OCI-LY1 (cell line): Measurements from ENCODE around the gene BTBD19.

Experiments
- H2AFZ ChIP-seq: fragments of 200-600 bp; sonication (generic), shearing (Covaris generic); 2 replicates; pipeline ENCODE4 v1.6.0; 2014; ENCODE audit warnings: antibody characterized with exemption, mild to moderate bottlenecking, low read length
- H3F3A ChIP-seq: fragments of 200-600 bp; sonication (generic), shearing (Covaris generic); 2 replicates; pipeline ENCODE4 v1.6.0; 2014; ENCODE audit warnings: mild to moderate bottlenecking, antibody characterized with exemption, low read length, moderate library complexity; ENCODE audit not compliant: insufficient read depth
- H3K27ac ChIP-seq: fragments of 200-600 bp; sonication (generic); 2 replicates; pipeline ENCODE4 v1.5.1; 2014; ENCODE audit warnings: low read length, mixed run types, mild to moderate bottlenecking, low read depth; ENCODE audit not compliant: poor library complexity, severe bottlenecking
- H3K27me3 ChIP-seq: fragments of 200-600 bp; sonication (generic); 2 replicates; pipeline ENCODE4 v1.6.0; 2014; ENCODE audit warnings: antibody characterized with exemption, mild to moderate bottlenecking, low read length, moderate library complexity; ENCODE audit not compliant: insufficient read depth
- H3K36me3 ChIP-seq: fragments of 200-600 bp; sonication (generic); 2 replicates; pipeline ENCODE4 v1.6.1; 2014; ENCODE audit warnings: mild to moderate bottlenecking, antibody characterized with exemption, low read length, moderate library complexity, mixed read lengths; ENCODE audit not compliant: insufficient read depth
- H3K4me1 ChIP-seq: fragments of 200-600 bp; sonication (generic); 2 replicates; pipeline ENCODE4 v1.5.1; 2014; ENCODE audit warnings: mild to moderate bottlenecking, low read length, moderate library complexity; ENCODE audit not compliant: insufficient read depth, severe bottlenecking
- H3K4me2 ChIP-seq: fragments of 200-600 bp; sonication (generic), shearing (Covaris generic); 2 replicates; pipeline ENCODE4 v1.6.1; 2014; ENCODE audit warnings: low read length
- H3K4me3 ChIP-seq: fragments of 200-600 bp; sonication (generic); 2 replicates; pipeline ENCODE4 v1.5.1; 2014; ENCODE audit warnings: low read length, low read depth, mild to moderate bottlenecking, mixed read lengths; ENCODE audit not compliant: poor library complexity, severe bottlenecking
- H3K79me2 ChIP-seq: fragments of 200-600 bp; shearing (Covaris generic); 2 replicates; pipeline ENCODE4 v1.6.1; 2016; ENCODE audit warnings: mixed run types, low read length, mixed read lengths; ENCODE audit not compliant: insufficient read depth
- H3K9ac ChIP-seq: fragments of 200-600 bp; sonication (generic), shearing (Covaris generic); 2 replicates; pipeline ENCODE4 v1.6.1; 2014; ENCODE audit warnings: mild to moderate bottlenecking, low read length, mixed read lengths
- H3K9me2 ChIP-seq: fragments of 200-600 bp; sonication (generic), shearing (Covaris generic); 2 replicates; pipeline ENCODE4 v1.6.1; 2014; ENCODE audit warnings: low read depth, mild to moderate bottlenecking, low read length, mixed read lengths
- H3K9me3 ChIP-seq: fragments of 200-600 bp; shearing (Covaris generic); 2 replicates; pipeline ENCODE4 v1.6.1; 2014; ENCODE audit warnings: low read length, mixed read lengths
- H4K20me1 ChIP-seq: fragments of 200-600 bp; sonication (generic), shearing (Covaris generic); 2 replicates; pipeline ENCODE4 v1.6.0; 2016; ENCODE audit warnings: mild to moderate bottlenecking, low read length; ENCODE audit not compliant: insufficient read depth
- CTCF ChIP-seq: fragments of 200-600 bp; sonication (generic), shearing (Covaris generic); IDR thresholded peaks from 2 replicates; pipeline ENCODE4 v1.5.1; 2017; ENCODE audit warnings: mild to moderate bottlenecking, antibody characterized with exemption, low read length, moderate library complexity, mixed read lengths
- EZH2 ChIP-seq: fragments of 200-600 bp; sonication (generic), shearing (Covaris generic); IDR thresholded peaks from 2 replicates; pipeline ENCODE4 v1.8.0; 2017; ENCODE audit warnings: borderline replicate concordance, mixed run types, mild to moderate bottlenecking, antibody characterized with exemption, low read length, moderate library complexity, mixed read lengths

Gene BTBD19

GRCh38 chr1:44798481-44799365, 9.6 kb upstream of the BTBD19 start:
- Histone ChIP-seq H4K20me1 (no peaks in the 10 kb centered on the region), H3K9me2 (no peaks in the 10 kb centered on the region), H3K4me3 (no peak overlapping the region), H2AFZ (no peak overlapping the region), H3K9ac (no peak overlapping the region), H3K27me3 (no peaks in the 10 kb centered on the region), H3K27ac (no peak overlapping the region), H3K4me2 (no peak overlapping the region), H3K36me3 (peaks cover 6% of the 10 kb centered on the region; the same call in 1 of the 2 replicates), H3K4me1 (peaks cover 27% of the 10 kb centered on the region), H3K9me3 (no peaks in the 10 kb centered on the region), H3F3A (no peaks in the 10 kb centered on the region), H3K79me2 (no peaks in the 10 kb centered on the region)
- no peak for TF ChIP-seq CTCF
- TF ChIP-seq EZH2, result no peak

DNA sequence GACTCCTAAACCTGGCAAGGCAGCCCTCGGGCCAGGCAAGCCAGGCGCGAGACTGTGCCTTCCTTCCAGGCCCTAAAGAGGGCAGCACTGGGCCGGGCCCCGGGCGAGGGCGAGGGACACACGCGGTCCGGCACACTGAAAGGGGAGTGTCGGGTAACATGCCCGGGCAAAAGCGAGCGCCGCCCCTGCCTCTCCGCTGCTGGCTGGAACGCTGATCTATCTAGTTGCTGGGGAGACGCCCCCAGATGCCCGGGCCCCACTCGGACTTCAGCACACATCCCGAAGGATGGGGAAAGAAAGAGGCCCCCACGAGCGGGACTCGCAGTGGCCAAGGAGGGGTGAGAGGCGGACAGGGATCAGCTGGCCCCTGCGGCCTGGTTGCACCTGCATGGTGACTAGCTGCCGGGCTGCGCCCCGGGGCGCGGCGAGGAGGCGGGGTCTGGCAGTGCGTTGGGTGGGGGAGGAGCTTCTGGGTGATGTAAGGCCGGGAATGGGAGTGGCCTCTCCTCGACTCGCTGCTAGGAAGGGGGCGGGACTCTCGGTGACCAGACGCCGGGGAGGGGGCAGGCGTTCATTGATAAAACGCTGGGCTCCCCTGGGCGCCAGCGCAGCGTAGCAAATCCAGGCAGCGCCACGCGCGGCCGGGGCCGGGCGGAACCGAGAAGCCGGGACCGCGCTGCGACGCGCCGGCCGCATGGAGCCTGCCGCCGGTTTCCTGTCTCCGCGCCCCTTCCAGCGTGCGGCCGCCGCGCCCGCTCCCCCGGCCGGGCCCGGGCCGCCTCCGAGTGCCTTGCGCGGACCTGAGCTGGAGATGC, 8.3 kb upstream of the BTBD19 start, which contains the start of gene PLK3:
PLK3 (plus strand) TSS at position 608 of the 815 bp plus-strand sequence; CDS start at position 695, 87 bp downstream.
- peak; percentile 88 for TF ChIP-seq CTCF
- no peak for TF ChIP-seq EZH2
- Histone ChIP-seq H3K4me2 (peak within 1 kb of the TSS; percentile 96), H3K9me2 (no peaks in the 10 kb centered on the region), H2AFZ (no peak within 1 kb of the TSS), H3K4me3 (peak within 1 kb of the TSS; percentile 77), H3K9ac (peak within 1 kb of the TSS; percentile 76), H3K79me2 (no peaks in the 10 kb centered on the region), H3K4me1 (peaks cover 27% of the 10 kb centered on the region), H3K36me3 (peaks cover 11% of the 10 kb centered on the region; the same call in 1 of the 2 replicates), H3K27me3 (no peaks in the 10 kb centered on the region), H3K9me3 (no peaks in the 10 kb centered on the region), H3K27ac (peak within 1 kb of the TSS; percentile 73), H4K20me1 (no peaks in the 10 kb centered on the region), H3F3A (no peaks in the 10 kb centered on the region)

DNA sequence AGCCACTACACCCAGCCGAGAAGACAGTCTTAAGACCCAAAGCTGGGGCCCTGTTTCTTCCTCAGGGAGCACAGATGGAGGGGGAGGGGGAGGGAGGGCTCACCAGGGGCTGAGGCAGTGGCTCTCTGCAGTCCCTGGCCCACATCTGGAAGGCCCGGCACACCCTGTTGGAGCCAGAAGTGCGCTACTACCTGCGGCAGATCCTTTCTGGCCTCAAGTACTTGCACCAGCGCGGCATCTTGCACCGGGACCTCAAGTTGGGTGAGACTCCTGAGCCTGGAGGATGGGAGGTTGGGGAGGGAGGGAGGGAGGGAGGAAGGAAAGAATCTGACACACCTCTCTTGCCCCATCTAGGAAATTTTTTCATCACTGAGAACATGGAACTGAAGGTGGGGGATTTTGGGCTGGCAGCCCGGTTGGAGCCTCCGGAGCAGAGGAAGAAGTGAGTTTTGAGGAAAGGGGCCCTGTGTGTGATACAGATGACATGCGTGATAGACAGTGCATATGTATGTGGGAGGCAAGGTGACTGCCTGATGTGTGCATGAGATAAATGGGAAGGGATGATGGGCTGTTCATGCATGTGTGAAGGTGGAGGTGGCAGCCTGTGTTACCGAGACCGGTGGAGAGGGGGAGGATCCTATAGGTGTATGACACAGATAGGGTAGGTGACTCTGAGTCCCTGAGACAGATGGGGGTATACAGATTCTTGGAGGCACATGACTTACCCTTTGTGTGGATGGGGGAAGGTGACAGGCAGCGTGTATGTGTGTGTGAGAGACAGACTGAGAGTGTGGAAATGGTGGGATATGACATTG, 6.6 kb upstream of the BTBD19 start:
- Histone ChIP-seq H3K79me2 (no peaks in the 10 kb centered on the region), H3K4me1 (peaks cover 27% of the 10 kb centered on the region), H3K9ac (no peak overlapping the region; the same call in 1 of the 2 replicates), H3K4me2 (peak overlapping the region; percentile 96), H2AFZ (no peak overlapping the region), H3K9me3 (no peaks in the 10 kb centered on the region), H3F3A (no peaks in the 10 kb centered on the region), H3K4me3 (peak overlapping the region; percentile 77), H3K36me3 (peaks cover 16% of the 10 kb centered on the region; the same call in 1 of the 2 replicates), H3K9me2 (no peaks in the 10 kb centered on the region), H3K27me3 (no peaks in the 10 kb centered on the region), H3K27ac (no peak overlapping the region), H4K20me1 (no peaks in the 10 kb centered on the region)
- no peak for TF ChIP-seq EZH2
